8988T (cell line): ENCODE measurements around the gene CHD3.
A peak's percentile ranks its signal among the peaks of the same experiment; 100 is the strongest.
"Not testable (repeated sequence)": the region's sequence is repeated elsewhere in the genome, so short reads cannot be mapped to it uniquely, and the experiment has no call there.

ENCODE experiments used
- DNase-seq: peaks from one replicate; pipeline ENCODE4 v3.0.0; 2011

Gene CHD3

DNA sequence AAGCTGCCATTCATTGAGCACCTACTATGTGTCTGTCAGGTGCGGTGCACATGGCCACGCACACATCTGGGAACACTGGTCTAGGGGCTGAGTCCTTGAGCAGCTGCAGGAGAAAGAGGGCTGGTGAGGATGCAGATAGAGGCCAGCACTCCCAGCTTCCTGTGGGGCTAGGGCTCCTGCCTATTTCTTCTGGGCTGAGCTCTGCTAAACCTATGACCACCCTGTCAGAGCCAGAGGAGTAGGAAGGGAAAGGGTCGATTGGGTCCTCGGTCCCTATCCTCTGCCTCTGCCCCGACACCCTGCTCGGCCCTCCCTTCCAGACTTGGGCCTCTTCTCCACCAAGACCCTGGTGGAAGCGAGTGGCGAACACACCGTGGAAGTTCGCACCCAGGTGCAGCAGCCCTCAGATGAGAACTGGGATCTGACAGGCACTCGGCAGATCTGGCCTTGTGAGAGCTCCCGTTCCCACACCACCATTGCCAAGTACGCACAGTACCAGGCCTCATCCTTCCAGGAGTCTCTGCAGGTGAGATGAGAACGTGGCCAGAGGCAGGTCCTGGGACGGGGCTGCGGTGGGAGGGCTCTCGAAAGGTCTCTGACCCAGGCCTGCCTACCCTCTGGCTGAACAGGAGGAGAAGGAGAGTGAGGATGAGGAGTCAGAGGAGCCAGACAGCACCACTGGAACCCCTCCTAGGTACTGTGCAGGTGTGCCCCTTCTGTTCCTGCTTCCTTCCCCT is 37.7 kb upstream of the CHD3 start:
- DNase-seq = no peak

DNA sequence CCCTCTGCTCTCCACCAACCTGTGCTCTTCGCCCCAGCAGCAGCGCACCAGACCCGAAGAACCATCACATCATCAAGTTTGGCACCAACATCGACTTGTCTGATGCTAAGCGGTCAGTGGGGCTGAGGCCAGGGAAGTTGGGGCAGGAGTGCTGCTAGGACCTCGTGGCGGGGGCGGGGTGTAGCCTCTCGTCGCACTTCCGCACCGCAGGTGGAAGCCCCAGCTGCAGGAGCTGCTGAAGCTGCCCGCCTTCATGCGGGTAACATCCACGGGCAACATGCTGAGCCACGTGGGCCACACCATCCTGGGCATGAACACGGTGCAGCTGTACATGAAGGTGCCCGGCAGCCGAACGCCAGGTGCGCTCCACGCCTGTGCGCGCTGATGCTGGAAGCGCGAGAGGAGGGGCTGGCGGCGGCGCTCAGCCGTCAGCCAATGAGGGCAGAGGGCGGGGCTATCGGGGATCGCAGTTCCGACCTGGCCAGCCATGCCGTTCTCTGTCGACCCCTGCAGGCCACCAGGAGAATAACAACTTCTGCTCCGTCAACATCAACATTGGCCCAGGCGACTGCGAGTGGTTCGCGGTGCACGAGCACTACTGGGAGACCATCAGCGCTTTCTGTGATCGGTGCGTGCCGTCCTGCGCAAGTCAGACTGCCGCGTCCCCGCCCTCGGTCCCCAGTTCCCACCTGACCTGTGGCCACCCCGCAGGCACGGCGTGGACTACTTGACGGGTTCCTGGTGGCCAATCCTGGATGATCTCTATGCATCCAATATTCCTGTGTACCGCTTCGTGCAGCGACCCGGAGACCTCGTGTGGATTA is 36.9 kb upstream of the CHD3 start:
- peak; percentile 84 for DNase-seq

- no peak for DNase-seq
These were observed 36.3 kb upstream of the CHD3 start for GRCh38 chr17:7852262-7852670.

- DNase-seq = no peak
These were observed 35.5 kb upstream of the CHD3 start for GRCh38 chr17:7852919-7853690.

GRCh38 chr17:7853691-7854038 is 34.9 kb upstream of the CHD3 start:
- no peak for DNase-seq

GRCh38 chr17:7854078-7854777 is 34.4 kb upstream of the CHD3 start:
- DNase-seq = no peak

- DNase-seq = no peak
These were observed 33.5 kb upstream of the CHD3 start, which contains the start of gene TMEM88 for GRCh38 chr17:7854851-7855659. TMEM88 (plus strand) TSS chr17:7855066; CDS start chr17:7855075, 9 bp downstream.

DNA sequence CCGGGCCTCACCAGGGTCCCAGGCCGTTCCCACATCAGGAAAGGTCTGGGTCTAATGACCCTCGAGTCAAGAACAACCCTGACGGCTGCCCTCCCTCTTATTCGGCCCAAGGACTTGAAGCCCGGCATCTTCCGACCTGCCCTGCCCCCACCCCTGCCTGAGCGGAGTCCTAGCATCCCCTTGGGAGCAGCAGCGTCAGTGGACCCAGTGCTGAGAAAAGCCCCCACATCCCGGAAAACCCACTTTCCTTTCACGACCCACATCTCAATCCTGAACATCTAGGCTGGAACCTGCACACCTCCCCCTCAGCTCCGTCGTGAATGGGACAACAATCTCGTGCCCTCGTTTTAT is 33.0 kb upstream of the CHD3 start:
- no peak for DNase-seq

- DNase-seq = no peak
These were observed 32.4 kb upstream of the CHD3 start for GRCh38 chr17:7856011-7856810.

GRCh38 chr17:7856811-7857712 is 31.5 kb upstream of the CHD3 start, which contains the start of gene NAA38:
NAA38 (minus strand) TSS chr17:7857559; CDS start chr17:7857463, 96 bp downstream.
- peak; percentile 75 for DNase-seq

DNA sequence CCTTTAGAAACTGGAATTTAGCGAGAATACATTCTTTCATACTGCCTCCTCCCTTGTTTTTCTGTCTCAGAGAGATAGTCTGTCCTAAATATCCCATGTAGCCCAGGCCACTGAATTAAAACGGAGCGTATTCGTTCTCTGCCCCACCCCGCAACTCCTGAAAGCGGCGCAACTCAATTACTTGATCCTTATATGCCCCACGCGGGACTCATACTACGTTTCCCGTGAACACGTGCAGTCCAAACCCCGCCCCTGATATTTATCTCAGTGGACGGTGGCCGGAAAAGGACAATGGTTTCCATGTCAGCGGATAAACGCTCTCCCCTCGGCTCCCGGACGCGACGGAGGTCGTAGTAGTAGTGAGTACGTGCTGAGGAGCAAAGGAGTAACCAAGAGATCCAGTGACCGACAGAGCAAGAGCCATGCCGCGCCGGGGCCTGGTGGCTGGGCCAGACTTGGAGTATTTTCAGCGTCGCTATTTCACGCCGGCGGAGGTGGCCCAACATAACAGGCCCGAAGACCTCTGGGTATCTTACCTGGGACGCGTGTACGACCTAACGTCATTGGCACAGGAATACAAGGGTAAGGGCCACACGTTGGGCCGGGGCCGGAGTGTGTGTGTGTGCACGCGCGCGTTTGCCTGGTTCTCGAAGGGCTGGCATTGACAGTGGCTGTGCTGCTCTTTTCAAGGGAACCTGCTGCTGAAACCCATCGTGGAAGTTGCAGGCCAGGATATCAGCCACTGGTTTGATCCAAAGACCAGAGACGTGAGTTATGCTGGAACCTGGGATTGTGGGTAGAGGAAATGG is 30.7 kb upstream of the CHD3 start, which contains the start of gene CYB5D1:
TSS of gene CYB5D1 (plus strand) at position 291 of the 809 bp plus-strand sequence. CDS start at position 423, 132 bp downstream.
- DNase-seq = no peak

- DNase-seq = no peak
These were observed 30.1 kb upstream of the CHD3 start for GRCh38 chr17:7858522-7858810.

GRCh38 chr17:7859028-7859427 is 29.6 kb upstream of the CHD3 start:
- no peak for DNase-seq

DNA sequence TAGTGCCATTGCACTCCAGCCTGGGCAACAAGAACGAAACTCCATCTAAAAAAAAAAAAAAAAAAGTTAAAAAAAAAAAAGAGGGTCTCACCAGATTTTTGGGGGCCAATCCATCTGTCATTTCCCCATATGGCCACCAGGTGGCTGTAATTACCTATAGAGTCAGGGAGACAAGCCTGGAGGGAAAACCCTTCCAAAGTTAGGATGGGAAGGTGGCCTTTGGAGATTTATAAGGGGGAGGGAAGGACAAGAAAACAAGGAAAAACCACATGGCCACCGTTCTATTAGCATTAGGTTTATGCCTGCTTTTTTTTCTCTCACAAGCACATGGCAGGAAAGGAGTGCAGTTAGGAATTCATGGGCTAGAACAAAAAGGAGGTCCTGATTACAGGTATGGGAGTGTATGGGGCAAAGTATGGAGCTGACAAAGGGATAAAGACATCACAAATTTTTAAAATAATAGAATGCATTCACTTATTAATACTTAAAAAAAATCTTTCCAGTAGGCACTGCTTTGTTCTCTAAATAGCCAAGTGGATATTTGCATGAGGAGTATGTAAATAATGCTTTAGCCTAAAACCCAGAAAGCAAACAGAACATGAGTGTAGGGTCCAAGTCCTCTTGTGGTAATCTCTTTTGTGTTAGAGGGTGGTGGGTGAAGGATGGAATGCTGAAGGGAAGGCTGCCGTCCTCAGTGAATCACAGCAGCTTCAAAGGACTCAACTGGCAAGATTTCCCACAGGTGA is 25.7 kb upstream of the CHD3 start:
- DNase-seq = no peak

DNA sequence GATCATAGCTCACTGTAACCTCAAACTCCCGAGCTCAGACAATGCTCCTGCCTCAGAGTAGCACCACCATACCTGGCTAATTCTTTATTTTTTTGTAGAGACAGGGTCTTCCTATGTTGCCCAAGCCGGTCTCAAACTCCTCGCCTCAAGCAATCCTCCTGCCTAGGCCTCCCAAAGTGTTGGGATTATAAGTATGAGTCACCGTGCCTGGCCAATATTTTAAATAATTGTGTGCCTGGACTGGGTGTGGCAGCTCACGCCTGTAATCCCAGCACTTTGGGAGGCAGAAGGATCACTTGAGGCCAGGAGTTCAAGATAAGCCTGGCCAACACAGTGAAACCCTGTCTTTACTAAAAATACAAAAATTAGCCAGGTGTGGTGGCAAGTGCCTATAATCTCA is 24.2 kb upstream of the CHD3 start:
- DNase-seq = not testable (repeated sequence)

DNA sequence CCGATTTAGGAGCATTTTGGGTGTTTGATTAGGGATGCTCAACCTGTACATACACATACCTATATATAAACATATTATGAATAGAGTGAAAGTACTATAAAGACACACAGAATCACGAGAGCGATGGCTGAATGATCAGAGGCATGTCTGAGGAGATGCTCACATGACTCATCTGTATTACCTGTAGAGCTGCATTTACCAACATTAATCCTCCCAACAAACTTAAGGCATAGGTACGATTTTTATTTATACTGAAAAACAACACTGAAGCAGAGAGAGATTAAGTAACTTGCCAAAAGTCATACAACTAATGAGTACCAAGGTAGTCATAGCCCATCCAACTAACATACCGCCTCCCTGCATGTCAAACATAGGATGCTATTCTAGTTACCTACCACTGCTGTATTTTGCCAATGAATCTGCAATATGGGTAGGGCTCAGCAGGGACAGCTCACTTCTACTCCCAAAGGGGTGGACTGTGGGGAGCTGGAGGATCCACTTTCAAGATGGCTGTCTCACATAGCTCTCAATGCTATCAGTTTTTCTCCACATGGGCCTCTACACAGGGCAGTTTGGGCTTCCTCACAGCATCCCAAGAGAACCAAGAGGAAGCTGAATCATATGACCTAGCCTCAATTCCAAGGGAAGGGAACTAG is 23.5 kb upstream of the CHD3 start:
- no peak for DNase-seq

- DNase-seq = no peak
These were observed 20.7 kb upstream of the CHD3 start for GRCh38 chr17:7867881-7868329.

GRCh38 chr17:7873051-7873450 is 15.5 kb upstream of the CHD3 start:
- DNase-seq = no peak
